Lung (tissue), 12 donors: ENCODE measurements around the gene PUS3. TPM values are rescaled to one million over a fixed set of nuclear protein-coding genes. Genes with fewer than 3 reads are reported as not detected.

Experiments used
- ATAC-seq: fragments of 200-7000 bp; cut with Tn5 transposase; one replicate; pipeline ENCODE4 v1.9.1; 2020; ENCODE audit warnings: moderate number of reproducible peaks; ENCODE audit not compliant: insufficient read depth, low FRiP score
- DNase-seq, 3 donors: peaks; one replicate each; pipeline ENCODE4 v3.0.0-alpha.2; 2013 to 2017
- H3K27ac ChIP-seq, 2 donors: one replicate each; pipeline ENCODE4 v1.5.1; 2013; ENCODE audit warnings: mild to moderate bottlenecking in 2 of 2, moderate library complexity in 2 of 2, control low read depth in 1 of 2, inconsistent platforms in 1 of 2, low read depth in 1 of 2, low read length in 1 of 2
- H3K27me3 ChIP-seq, 3 donors: one replicate each; pipeline ENCODE4 v1.5.1; 2013; ENCODE audit warnings: low read length in 2 of 3; ENCODE audit not compliant: control insufficient read depth in 3 of 3, insufficient read depth in 3 of 3
- H3K36me3 ChIP-seq, 4 donors: one replicate each; pipeline ENCODE4 v1.5.1; 2013; ENCODE audit warnings: low read length in 4 of 4, mild to moderate bottlenecking in 1 of 4, moderate library complexity in 1 of 4; ENCODE audit not compliant: control insufficient read depth in 4 of 4, insufficient read depth in 4 of 4
- H3K4me1 ChIP-seq, 5 donors: one replicate each; pipeline ENCODE4 v1.5.1; 2013; ENCODE audit warnings: low read length in 5 of 5, mild to moderate bottlenecking in 2 of 5, moderate library complexity in 1 of 5; ENCODE audit not compliant: control insufficient read depth in 5 of 5, insufficient read depth in 5 of 5
- H3K4me3 ChIP-seq: one replicate; pipeline ENCODE4 v1.5.1; 2013; ENCODE audit warnings: mild to moderate bottlenecking, control low read depth, moderate library complexity
- H3K9ac ChIP-seq, 2 donors: one replicate each; pipeline ENCODE4 v1.5.1; 2013; ENCODE audit warnings: low read length in 2 of 2, control low read depth in 1 of 2; ENCODE audit not compliant: insufficient read depth in 1 of 2
- H3K9me3 ChIP-seq, 4 donors: one replicate each; pipeline ENCODE4 v1.5.1; 2013; ENCODE audit warnings: low read length in 3 of 4, mild to moderate bottlenecking in 1 of 4, moderate library complexity in 1 of 4; ENCODE audit not compliant: control insufficient read depth in 4 of 4, insufficient read depth in 3 of 4
- WGBS, 2 donors: extraction: QIAGEN DNeasy Blood & Tissue Kit; methylation state at CpG; one replicate each; pipeline ENCODE4 v1.1.7; 2013; 5-methylcytosine and 5-hydroxymethylcytosine counted together
- polyA plus RNA-seq, 2 donors: library from polyadenylated mRNA; stranded (reverse); fragments of 200-250 nt; gene quantifications; one replicate each; pipeline ENCODE4 v1.2.1, GENCODE V29; 2013
- total RNA-seq, 2 donors: library from RNA; depleted of rRNA in 1 of 2; stranded (reverse); fragments of >200 nt in 1 of 2; gene quantifications; one replicate each; pipeline ENCODE4 v1.2.1, GENCODE V29; 2014 to 2021
- TF ChIP-seq, protein P1 (sequence below): IDR thresholded peaks from 2 replicates; pipeline ENCODE4 v1.5.1; 2012; ENCODE audit warnings: mild to moderate bottlenecking; ENCODE audit errors: control extremely low read depth, extremely low read depth
- donor health status: control.
- donor health status: control.
- donor health status: Bipolar disorder and iron deficiency.
- donor health status: healthy.
- donor health status: DM: yes; HTN: yes; CAD: no.

Gene PUS3
- total and polyA plus RNA-seq, 4 donors: 6.9 to 15.7 (median 10.8) TPM

DNA sequence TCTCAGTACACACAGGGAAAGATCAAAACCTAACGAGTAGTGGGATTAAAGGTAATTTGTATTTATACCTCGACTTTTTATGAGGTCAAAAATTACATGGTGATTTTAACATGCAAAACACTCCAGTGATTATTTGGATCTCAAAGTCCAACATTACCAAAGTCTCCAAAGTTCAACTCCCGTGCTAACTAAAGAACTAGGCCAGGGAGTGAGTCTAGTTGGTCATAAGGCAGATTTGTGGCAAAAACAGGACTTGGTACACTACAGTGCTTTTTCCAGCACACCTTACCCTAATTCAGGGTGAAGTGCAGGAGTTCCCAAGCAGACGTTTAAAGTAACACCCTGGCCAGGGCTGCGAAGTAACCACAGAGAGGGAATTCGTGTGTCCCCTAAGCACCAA lies 1.1 kb downstream of the PUS3 start:
- no peak overlapping the region for H3K27ac ChIP-seq
- H3K9ac ChIP-seq: no peak overlapping the region
- ATAC-seq (no peak), DNase-seq (no peak)
- WGBS, 2 donors: 86 to 87% methylated on average over 6 of the region's 6 CpGs
- TF ChIP-seq, protein P1, sequence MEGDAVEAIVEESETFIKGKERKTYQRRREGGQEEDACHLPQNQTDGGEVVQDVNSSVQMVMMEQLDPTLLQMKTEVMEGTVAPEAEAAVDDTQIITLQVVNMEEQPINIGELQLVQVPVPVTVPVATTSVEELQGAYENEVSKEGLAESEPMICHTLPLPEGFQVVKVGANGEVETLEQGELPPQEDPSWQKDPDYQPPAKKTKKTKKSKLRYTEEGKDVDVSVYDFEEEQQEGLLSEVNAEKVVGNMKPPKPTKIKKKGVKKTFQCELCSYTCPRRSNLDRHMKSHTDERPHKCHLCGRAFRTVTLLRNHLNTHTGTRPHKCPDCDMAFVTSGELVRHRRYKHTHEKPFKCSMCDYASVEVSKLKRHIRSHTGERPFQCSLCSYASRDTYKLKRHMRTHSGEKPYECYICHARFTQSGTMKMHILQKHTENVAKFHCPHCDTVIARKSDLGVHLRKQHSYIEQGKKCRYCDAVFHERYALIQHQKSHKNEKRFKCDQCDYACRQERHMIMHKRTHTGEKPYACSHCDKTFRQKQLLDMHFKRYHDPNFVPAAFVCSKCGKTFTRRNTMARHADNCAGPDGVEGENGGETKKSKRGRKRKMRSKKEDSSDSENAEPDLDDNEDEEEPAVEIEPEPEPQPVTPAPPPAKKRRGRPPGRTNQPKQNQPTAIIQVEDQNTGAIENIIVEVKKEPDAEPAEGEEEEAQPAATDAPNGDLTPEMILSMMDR: no peak
- peaks cover 5 to 15% (median 8%) of the 10 kb centered on the region in 4 donors for H3K36me3 ChIP-seq
- no peaks in the 10 kb centered on the region for H3K9me3 ChIP-seq
- H3K4me1 ChIP-seq: peaks cover 0 to 14% (median 9%) of the 10 kb centered on the region in 5 donors
- no peak overlapping the region for H3K4me3 ChIP-seq
- peaks cover 0 to 13% (median 12%) of the 10 kb centered on the region in 3 donors for H3K27me3 ChIP-seq

DNA sequence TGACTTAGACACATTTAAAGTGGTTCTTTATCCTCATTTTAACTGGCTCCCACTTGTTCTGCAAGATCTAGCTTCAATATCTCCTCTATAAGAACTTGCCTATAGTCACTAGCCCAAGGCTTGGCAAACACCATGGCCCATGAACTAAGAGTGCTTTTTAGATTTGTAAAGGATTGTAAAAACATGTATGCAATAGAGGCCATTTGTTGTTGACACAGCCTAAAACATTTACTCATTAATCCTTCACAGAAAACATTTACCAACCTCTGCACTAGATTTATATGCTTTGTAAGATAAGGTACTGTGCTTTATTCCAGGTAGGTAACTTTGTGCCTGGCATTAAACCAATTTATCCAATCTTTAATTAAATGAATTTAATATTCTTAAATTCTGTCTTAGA lies 10.0 kb downstream of the PUS3 start:
- H3K9me3 ChIP-seq: no peaks in the 10 kb centered on the region
- no peak overlapping the region for H3K27ac ChIP-seq
- no peak overlapping the region for H3K4me3 ChIP-seq
- H3K27me3 ChIP-seq: no peaks in the 10 kb centered on the region
- H3K4me1 ChIP-seq: peaks cover 0 to 3% (median 0%) of the 10 kb centered on the region in 5 donors
- DNase-seq (no peak), ATAC-seq (no peak)
- H3K9ac ChIP-seq: no peak overlapping the region
- TF ChIP-seq, protein P1: no peak
- H3K36me3 ChIP-seq: peaks cover 3 to 22% (median 9%) of the 10 kb centered on the region in 4 donors

DNA sequence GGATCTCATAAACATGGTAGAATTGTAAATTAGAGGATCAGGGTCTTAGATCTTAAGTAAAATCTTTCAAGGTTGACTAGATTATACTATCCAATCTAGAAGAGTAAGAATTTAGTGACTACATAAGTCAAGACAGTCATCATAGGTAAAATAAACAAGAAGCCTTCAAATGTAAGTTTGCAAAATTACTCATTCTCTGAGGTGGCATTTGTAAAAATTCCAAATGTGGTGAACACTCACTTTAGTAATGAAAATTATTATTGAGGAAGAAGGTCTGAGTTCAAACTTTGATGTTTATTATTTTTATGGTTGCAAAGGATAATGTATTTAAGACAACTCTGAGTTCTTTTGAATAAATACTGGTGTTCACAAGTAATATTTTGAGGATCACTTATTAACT lies 10.9 kb downstream of the PUS3 start:
- Histone ChIP-seq H3K27ac (no peak overlapping the region), H3K27me3 (no peaks in the 10 kb centered on the region), H3K4me1 (peaks cover 0 to 3% (median 0%) of the 10 kb centered on the region in 5 donors), H3K4me3 (no peak overlapping the region), H3K36me3 (peaks cover 3 to 22% (median 9%) of the 10 kb centered on the region in 4 donors), H3K9ac (no peak overlapping the region), H3K9me3 (no peaks in the 10 kb centered on the region)
- TF ChIP-seq, protein P1: no peak
- ATAC-seq (no peak), DNase-seq (no peak)

DNA sequence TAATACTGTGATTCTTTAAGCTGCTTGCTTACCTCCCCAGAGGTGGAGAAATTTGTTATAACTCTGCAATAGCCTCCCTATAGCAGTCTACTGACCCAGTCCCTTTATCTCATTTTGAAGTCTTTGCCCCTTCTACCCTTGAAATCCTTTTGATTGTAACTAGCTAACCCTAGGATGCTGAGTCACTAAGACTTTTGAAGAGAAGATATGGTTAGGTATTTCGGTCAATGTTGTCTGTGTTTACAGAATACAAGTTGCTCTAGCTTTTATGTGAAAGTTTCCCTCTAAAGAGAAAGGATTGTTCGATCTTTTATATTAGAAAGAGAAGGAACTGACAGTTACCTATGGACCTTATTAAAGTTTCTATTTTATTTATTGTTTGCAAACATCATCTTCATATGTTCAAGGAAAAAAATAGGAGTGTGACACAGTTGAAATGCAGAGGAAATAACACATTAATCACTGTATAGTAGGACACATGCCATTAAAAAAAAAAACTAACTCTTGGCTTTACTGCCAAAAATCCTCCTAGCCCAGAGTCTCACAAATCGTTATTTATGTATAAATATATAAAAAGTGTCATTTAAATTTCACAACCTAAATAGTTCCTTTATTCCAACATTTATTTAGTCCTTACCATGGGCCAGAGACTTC lies 12.4 kb downstream of the PUS3 start:
- TF ChIP-seq, protein P1: no peak
- no peak for ATAC-seq
- Histone ChIP-seq H3K4me3 (no peak overlapping the region), H3K27ac (no peak overlapping the region), H3K9ac (no peak overlapping the region), H3K27me3 (no peaks in the 10 kb centered on the region), H3K9me3 (no peaks in the 10 kb centered on the region), H3K4me1 (peaks cover 0 to 3% (median 0%) of the 10 kb centered on the region in 5 donors), H3K36me3 (peaks cover 2 to 17% (median 7%) of the 10 kb centered on the region in 4 donors)
- 61 to 71% methylated on average over 3 of the region's 3 CpGs for WGBS, 2 donors
- DNase-seq: no peak
